Tibial nerve (tissue), 4 donors: ENCODE data around the gene C17orf58.

Experiments
- EP300 ChIP-seq, 2 donors: sonication (generic); formaldehyde crosslinking; IDR thresholded peaks; one replicate each; pipeline ENCODE4 v1.6.1; 2017; ENCODE audit warnings: antibody characterized with exemption in 2 of 2, mild to moderate bottlenecking in 1 of 2
- POLR2A ChIP-seq, 2 donors: fragments of 450-650 bp; IDR thresholded peaks; one replicate each; pipeline ENCODE4 v1.6.1; 2017; ENCODE audit warnings: antibody characterized with exemption in 2 of 2, mild to moderate bottlenecking in 2 of 2, moderate library complexity in 2 of 2
- TF ChIP-seq, protein P1 (sequence below), 5 experiments: fragments of 200-600 bp in 3 of 5; fragments of 450-650 bp in 2 of 5; sonication (generic) in 3 of 5; IDR thresholded peaks; one replicate each; pipeline ENCODE4 v1.5.1; 2016 to 2019; ENCODE audit warnings: antibody characterized with exemption in 5 of 5, mild to moderate bottlenecking in 3 of 5, moderate library complexity in 2 of 5

DNA sequence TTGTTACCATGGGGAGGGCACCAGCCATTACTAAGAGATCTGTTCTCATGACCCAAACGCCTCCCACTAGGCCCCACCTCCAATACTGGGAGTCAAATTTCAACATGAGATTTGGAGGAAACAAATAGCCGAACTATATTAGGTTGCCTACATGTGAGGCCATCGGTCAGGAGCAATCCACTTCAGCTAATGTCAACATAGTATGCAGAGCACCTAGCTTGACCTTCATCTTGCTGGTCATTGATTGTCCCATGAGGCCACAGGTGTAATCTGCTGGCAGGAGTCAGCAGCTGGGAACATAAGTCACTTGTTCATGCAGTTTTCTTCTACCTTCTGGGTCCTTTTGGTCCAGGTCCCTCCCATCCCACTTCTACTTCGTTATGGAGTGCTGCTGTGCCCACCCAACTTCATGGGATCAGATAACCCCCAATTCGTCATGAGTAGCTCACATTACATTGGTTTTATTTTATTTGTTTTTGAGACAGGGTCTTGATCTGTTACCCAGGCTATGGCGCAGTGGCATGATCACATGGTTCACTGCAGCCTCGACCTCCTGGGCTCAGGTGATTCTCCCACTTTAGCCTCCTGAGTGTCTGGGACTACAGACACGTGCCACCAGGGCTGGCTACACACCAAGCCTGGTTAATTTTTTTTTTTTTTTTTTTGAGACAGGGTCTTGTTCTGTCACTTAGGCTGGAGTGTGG lies 33.4 kb upstream of the C17orf58 start:
- TF ChIP-seq, protein P1, sequence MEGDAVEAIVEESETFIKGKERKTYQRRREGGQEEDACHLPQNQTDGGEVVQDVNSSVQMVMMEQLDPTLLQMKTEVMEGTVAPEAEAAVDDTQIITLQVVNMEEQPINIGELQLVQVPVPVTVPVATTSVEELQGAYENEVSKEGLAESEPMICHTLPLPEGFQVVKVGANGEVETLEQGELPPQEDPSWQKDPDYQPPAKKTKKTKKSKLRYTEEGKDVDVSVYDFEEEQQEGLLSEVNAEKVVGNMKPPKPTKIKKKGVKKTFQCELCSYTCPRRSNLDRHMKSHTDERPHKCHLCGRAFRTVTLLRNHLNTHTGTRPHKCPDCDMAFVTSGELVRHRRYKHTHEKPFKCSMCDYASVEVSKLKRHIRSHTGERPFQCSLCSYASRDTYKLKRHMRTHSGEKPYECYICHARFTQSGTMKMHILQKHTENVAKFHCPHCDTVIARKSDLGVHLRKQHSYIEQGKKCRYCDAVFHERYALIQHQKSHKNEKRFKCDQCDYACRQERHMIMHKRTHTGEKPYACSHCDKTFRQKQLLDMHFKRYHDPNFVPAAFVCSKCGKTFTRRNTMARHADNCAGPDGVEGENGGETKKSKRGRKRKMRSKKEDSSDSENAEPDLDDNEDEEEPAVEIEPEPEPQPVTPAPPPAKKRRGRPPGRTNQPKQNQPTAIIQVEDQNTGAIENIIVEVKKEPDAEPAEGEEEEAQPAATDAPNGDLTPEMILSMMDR (IDR thresholded peaks at IDR 0.05) = no peak
- no peak for TF ChIP-seq EP300 (IDR thresholded peaks at IDR 0.05)
- TF ChIP-seq POLR2A (IDR thresholded peaks at IDR 0.05) = no peak
